ENCODE results near the gene EFNA5. TPM values are rescaled to one million over a fixed set of nuclear protein-coding genes. Genes with fewer than 3 reads are reported as not detected.

EFNA5 gene
- polyA plus RNA-seq, 5 donors, result 17.4 to 26.5 (median 19.1) TPM

DNA sequence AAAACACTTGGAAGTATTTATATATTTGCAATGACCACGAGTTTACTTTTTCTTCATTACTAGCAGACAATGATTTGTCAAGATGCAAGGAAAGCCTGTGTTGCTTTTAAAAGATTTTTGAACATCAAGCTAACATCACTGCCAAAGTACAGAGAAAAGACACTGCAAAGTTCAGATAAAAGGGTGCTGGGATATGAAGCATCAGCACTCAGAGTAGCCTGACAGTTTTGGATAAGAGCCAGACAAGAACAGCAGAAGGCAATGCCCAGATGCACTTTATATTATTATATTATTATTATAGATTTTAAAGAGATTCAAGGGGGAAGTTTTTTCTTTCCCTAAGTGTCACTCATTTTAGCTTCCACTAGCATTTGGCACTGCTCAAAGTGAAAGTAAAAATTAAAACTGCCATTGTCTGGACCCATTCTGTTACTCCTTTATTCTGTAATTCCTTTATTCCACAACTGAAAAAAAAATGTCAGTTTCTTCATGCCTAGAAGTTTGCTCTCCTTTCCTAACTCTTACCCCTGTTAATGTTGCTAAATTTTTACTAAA lies 240.6 kb downstream of the EFNA5 start:
- peak in 1 of 2 donors; percentile 24 for DNase-seq

DNA sequence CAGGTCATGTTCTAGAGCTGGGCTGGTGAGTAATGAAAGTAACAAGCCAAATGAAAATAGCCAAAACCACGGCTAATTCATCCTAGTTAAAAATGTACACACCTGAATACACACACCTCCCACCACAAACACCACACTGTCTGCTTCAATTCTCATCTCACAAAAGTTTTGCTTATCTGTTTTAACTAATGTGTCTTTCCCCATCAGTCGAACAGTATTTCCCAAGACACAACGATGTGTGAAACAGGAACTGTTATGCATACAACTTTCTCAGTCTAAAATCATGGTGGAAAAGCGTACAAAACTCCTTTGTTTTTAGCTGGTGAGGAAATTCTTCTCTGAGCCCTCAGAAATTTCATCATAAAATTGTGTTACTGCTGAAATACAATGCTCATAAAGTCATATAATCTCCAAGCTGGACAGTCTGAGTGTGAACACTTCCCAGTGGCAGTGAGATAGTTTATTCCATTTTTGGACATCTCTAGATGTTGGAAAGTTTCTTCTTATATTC lies 242.4 kb downstream of the EFNA5 start:
- peak in 1 of 2 donors; percentile 52 for DNase-seq

- no peak for DNase-seq
Measured at GRCh38 chr5:107426872-107427271, 243.9 kb downstream of the EFNA5 start.

DNA sequence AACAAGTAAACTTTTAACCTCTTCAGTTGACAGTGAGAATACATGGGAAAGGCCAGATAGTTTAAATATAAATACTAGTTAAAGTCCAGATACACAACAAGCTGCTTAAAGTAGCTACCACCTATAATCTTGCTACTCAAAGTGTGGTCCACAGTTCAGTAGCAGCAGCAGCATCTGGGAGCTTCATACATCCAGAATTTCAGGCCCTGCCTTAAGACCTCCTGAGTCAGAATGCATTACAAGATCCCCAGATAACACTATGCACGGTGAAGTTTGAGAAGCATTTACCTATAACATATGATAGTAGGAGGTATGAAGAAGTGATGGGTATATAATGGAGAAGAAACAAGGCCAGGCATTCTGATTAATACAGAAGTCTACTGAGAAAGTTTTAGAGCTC lies 244.5 kb downstream of the EFNA5 start:
- DNase-seq, result no peak

- DNase-seq, result no peak
Measured at GRCh38 chr5:107425541-107426031, 245.2 kb downstream of the EFNA5 start.

DNA sequence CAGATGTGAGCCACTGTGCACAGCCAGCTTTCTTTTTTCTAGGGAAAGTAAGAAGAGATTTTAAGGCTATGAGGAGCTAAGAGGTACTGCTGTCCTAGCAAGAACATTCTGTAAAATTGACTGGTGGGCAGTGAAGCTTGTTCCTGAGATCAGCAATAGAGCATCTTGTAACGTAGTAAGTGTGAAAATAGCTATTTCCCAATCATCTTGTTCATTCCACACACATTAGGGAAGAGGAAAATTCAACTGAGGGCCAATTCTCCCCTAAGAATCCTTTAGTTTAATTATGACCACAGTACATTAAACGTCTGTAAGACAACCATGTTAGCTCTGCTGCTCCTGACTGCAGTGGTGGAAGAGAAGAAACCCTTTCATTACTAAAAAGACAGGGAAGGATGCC lies 246.2 kb downstream of the EFNA5 start:
- DNase-seq, result no peak

DNA sequence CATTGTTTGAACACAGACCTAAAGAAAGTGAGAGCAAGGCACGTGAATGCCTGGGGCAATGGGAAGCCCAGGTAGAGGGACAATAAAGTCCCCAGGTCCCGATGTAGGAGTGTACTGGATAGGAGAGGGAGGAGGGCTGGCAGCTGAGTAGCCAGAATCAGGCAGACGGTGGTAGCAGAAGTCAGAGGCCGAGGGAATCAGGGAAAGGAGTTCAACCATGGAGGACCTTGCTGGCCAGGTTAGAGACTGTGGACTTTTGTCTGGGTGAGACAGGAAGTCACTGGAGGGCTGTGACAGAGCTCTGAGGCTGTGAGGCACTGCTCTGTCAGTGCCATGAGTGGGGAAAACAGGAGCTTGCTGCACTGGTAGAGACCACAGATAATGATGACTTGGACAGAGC lies 248.2 kb downstream of the EFNA5 start:
- no peak for DNase-seq

DNA sequence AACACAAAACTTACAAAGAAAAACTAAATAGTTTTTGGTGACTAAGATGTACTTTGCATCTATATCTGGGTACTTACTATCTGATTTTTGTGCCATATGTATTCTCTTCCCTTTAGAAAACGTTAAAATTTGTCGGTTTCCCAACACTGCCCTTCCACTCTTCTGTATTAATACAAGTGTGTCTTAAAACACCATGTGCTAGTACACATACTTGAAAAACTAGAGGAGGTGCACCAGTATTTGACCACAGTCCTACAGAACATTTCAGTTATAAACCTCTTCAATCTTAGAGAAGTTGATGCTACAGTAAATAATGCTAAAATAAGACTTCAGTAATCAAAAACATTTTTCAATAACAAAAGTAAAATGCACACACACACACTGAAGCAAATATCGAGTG lies 251.2 kb downstream of the EFNA5 start:
- DNase-seq, result no peak

DNA sequence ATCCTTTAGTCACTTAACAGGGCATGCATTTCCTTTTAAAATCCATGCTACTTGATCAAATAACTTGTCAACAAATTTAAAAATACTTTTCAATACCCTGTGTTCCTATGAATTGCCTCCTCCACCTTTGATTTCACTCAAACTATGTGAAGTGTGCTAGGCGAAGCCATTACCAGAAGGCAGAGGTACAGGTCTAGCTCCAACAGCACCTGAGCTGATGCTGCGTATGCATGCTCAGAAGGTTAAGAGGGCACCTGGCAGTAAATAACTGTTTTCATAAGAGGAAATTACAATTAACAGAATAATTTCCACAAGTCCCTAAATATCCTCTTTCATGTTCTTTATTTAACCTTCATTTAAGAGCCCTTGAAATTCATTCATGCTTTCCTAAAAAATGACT lies 251.8 kb downstream of the EFNA5 start:
- no peak for DNase-seq

DNA sequence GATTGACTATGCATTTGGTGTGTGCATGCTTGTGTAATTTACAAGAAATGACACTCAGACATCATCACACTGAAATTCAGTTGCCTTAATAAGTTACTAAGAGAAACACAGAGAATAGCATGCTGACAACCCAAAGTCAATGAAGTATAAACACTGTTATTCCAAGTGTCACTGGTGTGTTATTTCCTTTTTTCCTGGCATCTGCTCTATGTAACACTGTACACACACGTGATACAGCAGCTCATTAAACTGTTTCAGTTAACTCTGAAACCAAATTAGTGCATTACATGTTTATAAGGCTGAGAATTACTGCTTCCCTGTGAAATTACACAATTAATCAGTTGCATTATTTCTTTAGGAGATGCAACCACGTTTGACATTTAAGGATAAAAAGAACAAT lies 252.7 kb downstream of the EFNA5 start:
- DNase-seq, result peak in 1 of 2 donors; percentile 29

DNA sequence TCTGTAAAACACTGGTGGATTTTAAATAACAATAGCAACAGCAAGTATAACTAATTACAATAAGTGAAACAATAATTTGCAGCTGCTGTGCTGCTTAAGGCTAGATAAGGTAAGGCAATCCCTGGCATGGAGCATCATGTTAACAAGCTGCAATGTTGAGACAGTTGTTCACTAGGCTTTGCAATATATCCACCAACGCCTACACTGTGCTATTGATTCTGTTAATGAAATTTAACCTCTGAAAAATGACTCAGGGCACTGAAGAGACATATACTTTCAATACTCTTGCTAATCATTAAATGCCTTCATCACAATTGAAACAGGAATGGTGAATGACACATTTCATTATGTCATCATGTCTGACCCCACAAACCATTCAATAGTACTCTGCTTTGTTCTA lies 255.0 kb downstream of the EFNA5 start:
- DNase-seq, result no peak

DNA sequence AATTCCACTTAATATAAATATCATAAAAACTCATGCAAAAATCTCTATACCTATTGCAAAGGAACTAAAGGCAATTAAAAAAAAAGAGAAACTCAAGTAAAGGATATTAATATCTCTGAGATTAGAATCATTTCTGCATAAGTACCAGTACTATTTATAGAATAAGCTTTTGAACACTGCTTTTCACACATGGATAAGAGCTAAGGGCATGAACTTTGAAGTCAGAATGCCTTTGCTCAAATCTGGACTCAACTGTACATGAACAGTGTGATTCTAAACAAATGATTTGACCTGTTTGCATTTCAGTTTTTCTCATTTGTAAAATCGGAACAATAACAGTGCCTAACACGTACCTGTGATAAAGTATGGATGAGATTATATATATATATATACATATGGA lies 255.9 kb downstream of the EFNA5 start:
- no peak for DNase-seq

DNA sequence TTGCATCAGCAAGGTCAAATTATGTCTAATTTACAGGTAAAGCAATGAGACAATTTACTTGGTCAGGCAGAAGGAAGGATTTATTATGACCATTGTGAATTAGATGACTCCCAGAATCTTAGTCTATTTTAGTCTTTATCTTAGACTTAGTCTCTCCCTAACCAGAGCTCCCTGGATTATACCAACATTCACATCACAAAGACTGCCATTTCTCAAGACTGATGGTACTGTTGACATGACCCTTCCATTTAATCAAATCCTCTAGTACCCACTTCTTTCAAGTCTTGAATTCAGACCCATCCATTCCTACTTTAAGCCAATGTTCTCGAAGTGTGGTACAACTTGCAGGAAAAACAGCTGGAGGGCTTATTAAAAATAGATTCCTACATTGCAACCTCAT lies 257.0 kb downstream of the EFNA5 start:
- no peak for DNase-seq

DNA sequence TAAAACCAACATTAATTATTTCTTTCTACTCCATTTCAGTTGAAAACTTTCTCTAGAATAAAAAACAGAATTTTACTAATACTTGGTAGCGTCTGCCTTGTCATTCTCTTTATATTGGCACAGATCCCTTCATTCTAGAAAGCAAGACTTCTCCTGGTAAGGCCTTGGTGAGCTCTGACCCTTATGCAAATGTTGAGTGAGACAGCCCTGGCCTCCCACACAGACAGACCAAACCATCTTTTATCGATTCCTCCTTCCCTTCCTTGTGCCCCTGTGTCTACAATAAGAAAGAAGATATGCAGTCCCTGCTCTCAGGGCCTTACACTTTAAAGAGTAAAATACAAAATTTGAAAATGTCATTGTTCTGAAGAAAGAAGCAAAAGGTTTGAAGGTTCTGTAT lies 262.2 kb downstream of the EFNA5 start:
- no peak for DNase-seq

DNA sequence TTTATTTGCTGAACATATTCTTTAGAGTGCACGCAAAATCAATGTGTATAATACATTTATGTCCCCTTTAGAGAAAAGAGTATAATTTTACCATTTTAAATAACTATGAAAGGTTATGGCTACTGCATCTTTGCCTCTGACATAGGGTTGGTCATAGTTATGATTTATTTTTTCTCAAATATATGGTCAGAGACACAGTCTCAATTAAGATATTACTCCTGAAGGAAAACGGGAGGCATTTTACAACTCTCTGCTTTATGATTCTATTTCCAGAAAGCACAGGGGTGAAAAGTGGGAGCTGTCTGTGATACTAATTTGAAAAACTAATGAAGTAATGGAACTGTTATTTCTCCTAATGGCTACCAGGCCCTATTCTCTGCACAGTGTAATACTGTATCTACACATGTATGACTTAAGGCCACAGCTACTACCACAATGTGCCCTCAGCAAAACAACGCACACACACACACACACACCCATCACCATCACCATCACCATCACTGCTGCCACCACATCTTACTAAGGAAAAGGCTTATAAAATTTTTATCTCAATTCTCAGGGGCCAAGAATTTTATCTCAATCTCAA lies 262.9 kb downstream of the EFNA5 start:
- no peak for DNase-seq

DNA sequence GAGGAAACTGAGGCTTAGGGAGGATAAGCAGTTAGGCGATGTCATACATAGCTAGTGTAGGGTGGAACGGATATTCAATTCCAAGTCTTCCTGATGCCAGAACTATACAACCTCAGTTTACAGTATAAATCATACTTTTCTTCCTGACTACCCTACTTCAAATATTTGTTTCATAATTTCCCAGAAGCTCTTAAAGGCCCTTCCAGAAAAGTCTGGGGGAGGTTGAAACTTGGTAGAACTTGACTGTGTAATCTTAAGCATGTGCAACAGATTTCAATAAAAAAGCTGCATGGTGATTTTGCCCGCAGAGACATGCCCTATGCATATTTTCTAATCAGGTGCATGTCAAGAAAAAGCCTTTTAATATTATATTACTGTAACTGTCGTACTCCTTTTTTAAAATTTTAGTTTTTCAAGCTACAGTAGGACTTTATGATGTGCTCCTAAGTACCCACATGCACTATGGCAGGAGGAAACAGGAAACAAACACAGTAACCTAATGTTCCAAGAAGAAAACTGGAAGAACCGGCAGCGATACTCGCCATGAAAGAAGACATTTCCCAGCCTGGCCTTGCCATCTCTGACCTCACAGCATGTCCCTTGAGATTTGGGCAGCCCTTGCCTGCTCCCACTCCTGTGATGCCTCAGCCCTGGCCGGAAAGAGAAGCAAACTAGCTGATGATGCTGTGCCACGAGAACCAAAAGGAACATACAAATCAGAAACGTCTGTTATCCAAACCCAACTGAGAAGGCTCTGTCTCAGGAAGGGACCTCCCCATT lies 266.0 kb downstream of the EFNA5 start:
- no peak for DNase-seq

- DNase-seq, result no peak
Measured at GRCh38 chr5:107403228-107403953, 267.3 kb downstream of the EFNA5 start.

DNA sequence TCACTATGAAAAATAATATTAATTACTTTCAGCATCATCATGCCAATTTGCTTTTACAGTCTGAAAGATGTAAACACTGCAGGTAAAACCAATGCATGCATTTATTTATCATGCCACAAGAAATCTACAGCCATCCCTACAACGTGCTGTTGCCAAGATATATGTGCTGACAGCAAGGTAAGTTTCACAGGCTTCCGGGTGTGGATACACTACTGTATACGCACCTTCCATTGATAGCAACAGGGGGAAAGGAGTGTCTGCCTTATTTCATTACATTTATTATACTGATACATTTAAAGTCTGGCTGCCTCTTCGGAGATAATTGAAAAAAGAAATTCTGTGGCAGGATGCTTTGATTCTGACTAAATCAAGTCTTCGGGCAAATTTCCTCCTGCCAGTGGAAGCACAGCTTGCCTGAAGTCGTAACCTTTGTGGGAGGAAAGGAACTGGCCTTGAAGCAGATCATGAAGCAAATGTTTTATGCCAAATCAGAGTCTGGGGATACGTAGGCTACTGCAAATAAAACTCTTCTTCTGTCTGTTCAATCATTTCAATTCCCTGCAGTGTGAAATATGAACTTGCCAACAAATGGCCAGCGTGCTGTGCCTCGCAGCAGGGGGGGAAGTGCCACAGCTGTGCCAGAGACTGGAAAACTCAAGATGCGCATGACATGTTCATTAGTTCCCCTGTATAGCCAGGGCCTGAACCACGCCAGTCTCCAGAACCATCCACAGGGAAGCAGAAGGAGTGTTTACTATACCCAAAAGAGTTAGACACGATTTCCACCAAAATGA lies 268.1 kb downstream of the EFNA5 start:
- DNase-seq, result no peak

DNA sequence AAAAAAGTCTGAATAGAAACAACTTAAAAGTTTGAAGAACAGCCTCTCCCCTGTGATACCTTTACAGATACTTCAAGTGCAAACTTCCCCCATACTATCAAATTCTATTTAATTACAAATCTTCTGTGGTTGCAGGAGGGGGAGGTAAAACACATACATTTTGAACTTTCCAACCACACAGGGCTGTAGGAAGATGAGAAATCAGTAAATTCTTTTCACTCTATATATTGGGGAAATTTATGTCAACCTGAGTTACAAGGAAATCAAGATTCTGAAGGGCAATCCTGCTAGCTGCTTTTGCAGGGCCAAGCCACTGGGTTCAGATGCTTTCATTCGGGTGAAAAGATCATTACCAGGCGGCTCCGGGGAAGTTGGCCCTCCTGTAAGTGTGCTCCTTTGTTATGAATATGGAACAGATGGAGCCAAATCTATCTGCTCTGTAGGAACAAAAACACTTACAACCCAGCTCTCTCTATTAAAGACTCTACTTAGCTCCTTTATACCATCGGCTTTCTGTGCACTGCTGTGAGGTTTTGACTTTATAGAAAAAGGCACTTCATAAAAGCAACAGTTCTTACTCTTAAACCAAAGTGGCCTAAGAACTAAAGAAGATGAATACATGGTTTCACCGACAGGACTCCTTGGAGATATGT lies 269.1 kb downstream of the EFNA5 start:
- DNase-seq, result no peak

DNA sequence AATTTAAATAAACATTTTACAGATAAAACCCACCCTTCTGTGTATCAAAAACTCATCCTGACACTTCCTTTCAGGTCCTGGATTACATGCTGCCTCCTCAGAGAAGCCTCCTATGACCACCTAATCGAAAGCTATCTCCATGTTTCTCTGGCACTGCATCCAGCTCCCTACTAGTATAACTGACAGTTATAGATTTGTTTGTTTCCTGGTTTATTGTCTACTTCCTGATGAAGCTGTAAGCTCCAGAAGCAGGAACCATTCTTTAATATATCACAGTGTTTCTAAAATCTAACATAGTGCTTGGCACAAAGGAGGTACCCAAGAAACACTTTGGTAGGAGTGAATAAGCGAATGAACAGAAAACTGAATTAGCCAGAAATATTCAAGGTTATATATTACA lies 270.4 kb downstream of the EFNA5 start:
- DNase-seq, result no peak

DNA sequence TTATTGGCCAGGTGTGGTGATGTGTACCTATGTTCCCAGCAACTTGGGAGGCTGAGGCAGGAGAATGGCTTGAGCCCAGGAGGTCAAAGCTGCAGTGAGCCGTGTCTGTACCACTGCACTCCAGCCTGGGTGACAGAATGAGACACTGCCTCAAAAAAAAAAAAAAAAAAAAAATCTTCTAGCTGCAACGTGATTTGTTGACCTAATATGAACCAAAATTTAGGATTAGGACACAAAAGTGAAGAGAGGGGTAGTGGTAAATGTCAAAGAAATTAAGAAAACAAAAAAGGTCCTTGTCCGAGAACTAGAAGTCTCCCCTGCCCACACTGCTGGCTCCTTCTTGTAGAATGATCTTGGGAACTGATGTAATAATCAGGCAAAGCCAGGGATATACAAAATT lies 272.0 kb downstream of the EFNA5 start:
- DNase-seq, result no peak

Measured in right lung (tissue), 5 donors.